NCI-H2196 treated with DMSO at 0.1 percent for 48 hours (cell line): Measurements from ENCODE around the gene LYZL6.
"Not testable (repeated sequence)": the region's sequence is repeated elsewhere in the genome, so short reads cannot be mapped to it uniquely, and the experiment has no call there.

Source experiments
- DNase-seq: peaks from one replicate; lab custom pipeline; 2025; ENCODE audit not compliant: unreplicated experiment; lab: John Stamatoyannopoulos, UW

LYZL6 gene

DNA sequence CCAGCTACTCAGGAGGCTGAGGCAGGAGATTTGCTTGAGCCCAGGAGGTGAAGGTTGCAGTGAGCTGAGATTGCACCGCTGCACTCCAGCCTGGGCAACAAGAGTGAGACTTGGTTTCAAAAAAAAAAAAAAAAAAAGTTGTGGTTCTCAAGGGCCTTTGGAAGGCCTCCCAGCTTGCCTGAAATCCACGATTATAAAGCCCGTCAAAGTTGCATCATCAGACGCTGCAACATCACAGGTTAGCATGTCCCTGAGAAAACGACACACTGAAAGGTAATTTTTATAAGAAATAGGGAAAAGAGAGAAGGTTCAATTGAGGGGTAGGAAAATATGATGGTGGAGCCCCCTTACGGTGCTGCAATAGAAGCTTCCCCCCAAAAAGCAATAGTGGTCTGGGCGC, 4.6 kb upstream of the LYZL6 start:
- DNase-seq = no peak

- DNase-seq = no peak
Observed at GRCh38 chr17:35947156-35947585, 3.7 kb upstream of the LYZL6 start.

DNA sequence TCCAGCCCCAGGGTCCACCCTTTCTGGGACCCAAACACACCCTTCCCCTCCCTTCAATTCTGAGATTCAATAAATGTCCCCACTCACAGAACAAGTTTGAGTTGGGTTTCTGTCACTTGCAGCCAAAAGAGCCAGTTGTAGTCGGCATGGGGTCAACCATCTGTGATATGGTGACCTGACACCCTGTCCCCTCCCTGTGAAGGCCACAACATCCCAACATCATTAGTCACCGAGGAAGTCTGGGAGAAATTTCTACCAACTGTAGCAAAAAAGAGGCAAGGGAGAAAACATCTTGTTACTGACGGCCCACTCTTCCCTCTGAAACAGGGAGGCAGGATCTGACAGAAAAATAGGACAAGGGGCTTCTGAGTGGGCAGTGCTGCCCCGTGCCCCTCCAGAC, 638 bp upstream of the LYZL6 start:
- no peak for DNase-seq

GRCh38 chr17:35942588-35943186, 826 bp downstream of the LYZL6 start:
- no peak for DNase-seq

- DNase-seq = not testable (repeated sequence)
Observed at GRCh38 chr17:35938492-35938891, 5.0 kb downstream of the LYZL6 start.

GRCh38 chr17:35936063-35936462, 7.5 kb downstream of the LYZL6 start:
- no peak for DNase-seq

GRCh38 chr17:35934760-35935159, 8.8 kb downstream of the LYZL6 start:
- no peak for DNase-seq

GRCh38 chr17:35932586-35932985, 10.9 kb downstream of the LYZL6 start:
- DNase-seq = no peak

DNA sequence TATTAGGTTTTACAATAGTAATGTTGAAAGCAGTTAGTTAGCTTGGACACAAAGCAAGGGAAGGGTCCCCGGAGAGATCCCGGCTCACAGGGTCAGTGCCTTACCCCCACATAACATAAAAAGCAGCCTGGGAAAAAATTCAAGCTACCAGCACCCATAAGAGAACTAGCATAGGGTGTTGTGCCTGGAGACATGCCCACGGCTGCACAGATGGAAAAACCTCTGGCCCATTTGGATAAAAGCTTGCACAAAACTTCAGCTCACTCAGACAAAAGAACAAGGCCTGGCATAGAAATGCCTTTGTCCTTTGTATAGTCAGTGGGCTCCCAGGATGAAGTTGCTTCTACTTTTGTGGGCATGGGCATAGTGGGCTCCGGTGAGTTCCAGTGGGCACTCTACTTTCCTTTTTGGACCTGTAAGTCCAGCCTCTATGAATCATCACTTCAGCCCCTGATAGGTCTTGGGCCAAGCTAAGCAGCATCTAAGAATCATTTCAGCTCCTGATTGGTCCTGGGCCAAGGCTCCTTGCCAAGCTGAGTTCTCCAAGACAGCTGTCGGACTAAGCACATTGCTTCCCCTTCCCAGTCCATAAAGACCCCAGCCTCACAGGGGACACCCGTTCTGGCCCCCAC, 11.6 kb downstream of the LYZL6 start:
- DNase-seq = no peak

GRCh38 chr17:35930211-35931065, 13.1 kb downstream of the LYZL6 start, which contains the start of gene RDM1:
RDM1 (minus strand) TSS chr17:35930773; CDS start chr17:35930727, 46 bp downstream.
- DNase-seq = peak; percentile 49

- DNase-seq = no peak
Observed at GRCh38 chr17:35927714-35928113, 15.8 kb downstream of the LYZL6 start.

DNA sequence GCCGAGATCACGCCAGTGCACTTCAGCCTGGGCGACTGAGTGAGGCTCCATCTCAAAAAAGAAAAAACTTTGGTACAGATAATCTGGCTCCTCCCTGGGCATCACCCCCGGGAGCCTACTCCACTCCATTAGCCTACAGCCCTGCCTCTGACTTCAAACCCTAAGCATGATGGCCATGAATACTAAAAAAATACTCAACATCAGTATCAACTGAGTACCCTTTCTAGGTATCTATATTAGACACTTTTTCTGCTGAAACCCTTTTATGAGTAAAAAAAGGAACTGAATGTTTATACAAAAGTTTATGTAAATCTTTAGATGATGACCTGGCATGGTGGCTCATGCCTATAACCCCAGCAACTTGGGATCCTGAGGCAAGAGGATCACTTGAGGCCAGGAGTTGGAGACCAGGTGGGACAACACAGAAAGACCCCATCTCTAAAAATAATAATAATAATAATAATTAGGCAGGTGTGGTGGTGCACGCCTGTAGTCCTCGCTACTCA, 19.9 kb downstream of the LYZL6 start:
- DNase-seq = no peak

GRCh38 chr17:35920229-35920628, 23.3 kb downstream of the LYZL6 start:
- no peak for DNase-seq

GRCh38 chr17:35918665-35919064, 24.8 kb downstream of the LYZL6 start:
- DNase-seq = no peak

DNA sequence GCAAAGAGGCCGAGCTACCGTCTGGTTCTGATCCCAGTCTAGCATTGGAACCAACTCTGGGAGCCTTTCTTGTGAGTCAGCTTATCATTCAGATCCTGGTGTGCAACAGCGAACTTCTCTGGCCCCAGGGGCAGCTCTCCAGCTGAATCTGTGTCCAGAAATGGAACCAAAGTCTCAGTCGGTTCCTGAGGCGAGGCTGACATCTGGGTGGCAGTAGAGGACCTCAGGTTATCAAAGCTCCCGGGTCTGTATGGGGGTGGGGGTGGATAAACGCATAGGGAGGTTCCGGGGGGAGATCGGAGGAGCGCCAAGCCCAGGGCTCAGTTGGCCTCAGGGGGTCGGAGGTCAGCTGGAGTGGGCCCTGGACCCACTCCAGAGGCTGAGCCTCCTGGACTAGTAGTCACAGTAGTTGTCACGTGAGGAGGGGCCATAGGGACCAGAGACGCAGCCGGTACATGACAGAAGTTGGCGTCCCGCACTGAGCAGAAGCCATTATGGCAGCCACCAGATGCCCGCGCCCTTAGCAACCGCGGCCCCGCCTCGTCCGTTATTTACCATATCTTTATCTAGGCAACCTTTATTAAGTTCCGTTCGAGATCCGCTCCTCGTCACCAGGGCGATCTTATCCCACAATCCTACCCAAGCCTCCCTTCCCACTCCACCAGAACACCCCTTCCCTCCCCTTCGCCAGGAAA, 25.8 kb downstream of the LYZL6 start:
- DNase-seq = no peak

DNA sequence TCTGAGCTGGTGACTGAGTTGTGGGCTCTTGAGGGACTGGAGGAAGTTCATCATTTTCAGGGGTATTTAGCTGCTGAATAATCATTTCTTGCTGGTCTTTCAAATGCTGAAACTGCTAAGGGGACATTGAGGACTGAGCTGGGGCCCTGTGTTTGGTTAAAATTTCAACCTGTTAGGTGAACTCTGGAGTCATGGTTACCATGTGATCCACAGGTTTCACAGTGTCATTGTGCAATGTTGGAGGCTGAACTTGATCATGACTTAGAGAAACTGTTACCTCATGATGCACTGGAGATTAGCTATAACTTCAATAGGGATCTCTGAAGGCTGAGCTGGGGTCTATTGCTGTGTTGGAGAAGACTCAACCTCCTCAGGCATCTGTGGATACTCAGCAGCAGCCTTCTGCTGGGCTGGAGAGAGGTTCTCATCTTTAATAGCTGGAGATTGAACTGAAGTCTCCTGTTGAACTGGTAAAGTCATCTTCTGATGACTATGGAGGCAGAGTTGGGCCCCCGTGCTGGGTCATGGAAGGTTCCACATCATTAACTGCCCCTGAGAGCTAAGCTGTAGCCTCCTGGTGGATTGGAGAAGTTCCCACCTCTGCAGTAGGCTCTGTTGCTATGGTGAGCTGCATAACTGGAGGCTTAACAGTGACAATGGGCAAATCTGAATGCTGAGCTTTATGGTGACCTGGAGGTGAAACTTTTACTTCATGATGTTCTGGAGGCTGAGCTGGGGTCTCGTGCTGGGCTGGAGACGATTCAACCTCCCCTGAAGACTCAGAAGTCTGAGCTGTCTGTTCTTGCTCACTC, 28.2 kb downstream of the LYZL6 start:
- no peak for DNase-seq

DNA sequence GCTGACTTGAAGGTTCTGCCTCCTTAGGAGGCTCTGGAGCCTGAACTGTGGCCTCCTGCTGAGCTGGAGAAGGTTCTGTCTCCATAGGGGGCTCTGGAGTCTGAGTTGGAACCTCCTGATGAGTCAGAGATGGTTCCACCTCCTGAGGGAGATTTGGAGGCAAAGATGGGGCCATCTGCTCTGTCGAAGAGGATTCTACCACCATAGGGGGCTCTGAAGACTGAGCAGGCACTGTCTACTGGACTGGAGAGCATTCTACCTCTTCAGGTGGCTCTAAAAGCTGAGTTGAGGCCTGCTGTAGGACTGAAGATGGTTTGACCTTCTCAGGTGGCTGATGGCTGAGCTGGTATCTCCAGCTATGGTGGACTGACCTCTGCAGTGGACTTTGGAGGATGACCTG, 29.2 kb downstream of the LYZL6 start:
- DNase-seq = no peak

GRCh38 chr17:35913609-35914008, 29.9 kb downstream of the LYZL6 start:
- no peak for DNase-seq

DNA sequence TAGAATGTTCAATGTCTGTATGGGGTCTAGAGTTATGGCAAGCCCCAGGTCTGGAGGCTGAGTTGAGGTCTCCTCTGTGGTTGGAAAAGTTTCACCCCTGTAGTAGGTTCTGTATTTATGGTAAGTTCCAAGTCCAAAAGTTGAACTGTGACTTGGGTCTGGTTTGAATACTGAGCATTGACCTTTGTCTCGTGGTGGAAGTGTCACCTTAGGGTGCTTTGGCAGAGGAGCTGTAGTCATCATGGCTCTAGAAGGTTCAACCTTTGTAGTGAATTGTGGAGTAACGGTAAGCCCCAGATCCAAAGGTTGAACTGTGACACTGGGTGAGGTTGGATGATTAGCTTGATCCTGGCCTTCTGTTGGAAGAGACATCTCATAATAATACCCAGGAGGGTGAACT, 30.6 kb downstream of the LYZL6 start:
- no peak for DNase-seq

- no peak for DNase-seq
Observed at GRCh38 chr17:35912339-35912912, 31.1 kb downstream of the LYZL6 start.
